Measurements from ENCODE around the gene CAPN2.

The CAPN2 gene

GRCh38 chr1:223702735-223703667 lies 9.3 kb upstream of the CAPN2 start:
- TF ChIP-seq CTCF (IDR thresholded peaks at IDR 0.05; ENCODE audit: insufficient read depth, low read depth, low read length, missing control alignments), result no peak

GRCh38 chr1:223703668-223704013 lies 8.7 kb upstream of the CAPN2 start:
- H3K4me3 ChIP-seq (ENCODE audit: low read length), result no peak overlapping the region
- no peak for TF ChIP-seq CTCF (IDR thresholded peaks at IDR 0.05; ENCODE audit: insufficient read depth, low read depth, low read length, missing control alignments)
- no peak for DNase-seq (ENCODE audit: low read depth)

More at GRCh38 chr1:223702735-223703667, 9.3 kb upstream of the CAPN2 start:
- H3K4me3 ChIP-seq (ENCODE audit: low read length), result no peak overlapping the region
- DNase-seq (ENCODE audit: low read depth), result peak; percentile 61

GRCh38 chr1:223704921-223705878 lies 7.1 kb upstream of the CAPN2 start:
- TF ChIP-seq CTCF (IDR thresholded peaks at IDR 0.05; ENCODE audit: insufficient read depth, low read depth, low read length, missing control alignments), result no peak
- DNase-seq (ENCODE audit: low read depth), result no peak
- H3K4me3 ChIP-seq (ENCODE audit: low read length), result no peak overlapping the region

- peak; percentile 84 for DNase-seq (ENCODE audit: low read depth)
- H3K4me3 ChIP-seq (ENCODE audit: low read length), result no peak overlapping the region
- TF ChIP-seq CTCF (IDR thresholded peaks at IDR 0.05; ENCODE audit: insufficient read depth, low read depth, low read length, missing control alignments), result no peak
These were observed 6.0 kb upstream of the CAPN2 start for GRCh38 chr1:223706077-223706973.

GRCh38 chr1:223707256-223708000 lies 4.9 kb upstream of the CAPN2 start:
- peak; percentile 97 for DNase-seq (ENCODE audit: low read depth)
- H3K4me3 ChIP-seq (ENCODE audit: low read length), result no peak overlapping the region
- TF ChIP-seq CTCF (IDR thresholded peaks at IDR 0.05; ENCODE audit: insufficient read depth, low read depth, low read length, missing control alignments), result no peak

GRCh38 chr1:223708001-223708359 lies 4.4 kb upstream of the CAPN2 start:
- peak; percentile 50 for TF ChIP-seq CTCF (IDR thresholded peaks at IDR 0.05; ENCODE audit: insufficient read depth, low read depth, low read length, missing control alignments)
- peak; percentile 73 for DNase-seq (ENCODE audit: low read depth)
- H3K4me3 ChIP-seq (ENCODE audit: low read length), result no peak overlapping the region

Data from epithelial cell of esophagus (primary cell).